Inflammatory macrophage treated with lipopolysaccharide for 4 hours (primary cell): Measurements from ENCODE around the gene BHMT2.
A peak's percentile ranks its signal among the peaks of the same experiment; 100 is the strongest.

ENCODE experiments used
- DNase-seq: peaks from one replicate; pipeline ENCODE4 v3.0.0-alpha.2; 2020

BHMT2 gene

GRCh38 chr5:79074641-79075040 is 5.1 kb downstream of the BHMT2 start:
- DNase-seq = no peak

DNA sequence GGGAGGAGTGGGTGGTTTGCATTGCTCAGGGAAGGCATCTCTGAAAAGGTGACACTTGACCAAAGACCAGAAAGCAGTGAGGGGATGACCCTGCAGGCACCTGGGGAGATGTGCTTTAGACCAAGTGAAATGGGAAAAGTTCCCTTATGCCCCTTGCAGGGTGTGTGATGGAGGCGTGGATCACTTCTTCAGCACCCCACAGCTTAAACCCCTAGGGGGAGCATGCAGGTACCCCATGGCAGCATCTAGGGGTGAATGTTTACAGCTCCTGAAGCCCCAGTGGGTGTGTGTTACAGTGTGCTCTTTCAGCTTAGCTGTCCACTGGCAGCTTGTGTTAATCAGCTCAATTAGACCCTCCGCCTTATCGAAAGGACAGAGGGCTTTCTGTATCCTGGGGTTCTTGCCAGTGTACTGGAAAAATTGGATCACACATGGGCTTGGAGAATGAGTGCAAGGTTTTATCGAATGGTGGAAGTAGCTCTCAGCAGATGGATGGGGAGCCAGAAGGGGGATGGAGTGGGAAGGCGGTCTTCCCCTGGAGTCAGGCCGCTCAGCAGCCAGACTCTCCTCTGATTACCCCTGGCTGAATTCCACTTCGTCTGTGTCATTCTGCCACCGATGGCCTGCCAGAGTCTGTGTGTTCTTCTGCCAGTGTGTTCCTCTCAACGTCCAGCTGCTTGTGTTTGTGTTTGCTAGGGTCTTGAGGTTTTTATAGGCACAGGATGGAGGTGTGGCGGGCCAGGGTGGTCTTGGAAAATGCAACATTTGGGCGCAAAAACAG is 6.3 kb downstream of the BHMT2 start:
- no peak for DNase-seq

GRCh38 chr5:79076819-79077218 is 7.3 kb downstream of the BHMT2 start:
- DNase-seq = no peak

- no peak for DNase-seq
These were observed 8.3 kb downstream of the BHMT2 start for GRCh38 chr5:79077680-79078365.

GRCh38 chr5:79080804-79081203 is 11.2 kb downstream of the BHMT2 start:
- no peak for DNase-seq

DNA sequence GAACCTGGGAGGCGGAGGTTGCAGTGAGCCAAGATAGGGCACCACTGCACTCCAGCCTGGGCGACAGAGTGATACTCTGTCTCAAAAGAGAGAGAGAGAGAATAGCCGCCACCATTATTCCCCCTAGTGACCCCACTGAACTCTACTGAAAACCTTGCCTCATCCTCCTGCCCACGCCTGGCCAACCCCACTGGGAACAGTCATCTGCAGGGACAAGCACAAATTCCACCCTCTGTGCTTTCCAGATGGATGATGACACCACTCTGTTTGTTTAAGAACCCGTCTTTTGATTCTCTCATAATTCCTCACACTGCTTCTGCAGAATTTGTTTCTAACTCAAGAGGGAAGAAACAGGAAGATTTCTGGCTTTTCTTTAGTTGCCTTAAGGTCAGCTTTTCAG is 12.2 kb downstream of the BHMT2 start:
- no peak for DNase-seq

GRCh38 chr5:79086116-79086515 is 16.5 kb downstream of the BHMT2 start:
- no peak for DNase-seq

DNA sequence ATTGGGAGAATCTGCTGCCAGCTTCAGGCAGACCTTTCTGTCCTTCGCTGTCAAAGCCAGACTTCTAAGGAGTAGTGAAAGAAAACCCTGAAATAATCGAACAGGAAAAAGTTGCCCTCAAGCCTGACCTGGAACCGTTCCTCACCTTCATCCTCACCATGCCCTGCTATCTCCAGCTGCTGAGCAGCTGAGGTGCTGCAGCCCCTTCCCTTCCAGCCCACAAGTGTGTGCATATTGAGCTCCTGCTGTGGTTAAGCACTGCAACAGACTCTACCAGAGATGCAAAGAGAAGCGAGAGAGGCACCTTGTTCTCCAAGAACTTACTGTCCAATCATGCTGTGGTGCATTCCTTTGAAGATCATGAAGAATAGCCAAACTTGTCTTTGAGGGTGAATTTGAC is 18.9 kb downstream of the BHMT2 start:
- no peak for DNase-seq

- DNase-seq = no peak
These were observed 21.5 kb downstream of the BHMT2 start for GRCh38 chr5:79091064-79091463.

DNA sequence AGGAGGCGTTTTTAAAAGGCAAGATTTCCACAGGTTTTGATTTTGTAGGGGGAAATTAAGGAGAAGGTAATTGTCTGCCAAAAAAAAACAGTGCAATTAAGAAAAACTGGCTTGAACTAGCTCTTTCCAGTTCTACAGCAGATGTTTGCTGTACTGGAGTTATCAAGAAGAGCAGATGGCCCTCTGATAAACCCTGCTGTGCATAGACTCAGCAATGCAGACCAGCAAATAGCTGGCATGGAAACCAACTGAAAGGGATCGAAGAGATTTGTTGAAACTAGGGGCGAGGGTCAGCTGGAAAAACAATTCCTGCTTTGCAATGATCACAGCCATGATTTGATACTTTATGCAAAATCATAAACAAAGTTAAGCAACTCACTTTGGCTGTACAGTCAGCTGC is 24.2 kb downstream of the BHMT2 start:
- DNase-seq = no peak

DNA sequence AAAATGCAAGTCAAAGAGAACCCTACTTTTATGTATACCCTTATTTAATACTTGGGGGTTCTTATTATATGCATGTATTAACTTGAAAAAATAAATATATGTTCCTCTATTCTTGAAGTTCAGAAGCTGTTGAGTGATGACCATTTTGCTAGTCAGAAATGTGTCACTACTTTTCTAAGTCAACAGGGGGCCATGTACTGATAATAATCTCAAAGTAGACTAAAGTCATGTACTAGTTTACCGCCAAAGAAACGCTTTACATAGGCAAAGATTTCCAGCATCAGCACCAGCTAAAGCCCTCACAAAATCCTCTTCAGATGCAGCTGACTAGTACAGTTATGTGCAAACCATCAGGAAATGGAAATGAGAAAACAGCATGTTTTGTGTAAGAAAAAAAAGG is 36.3 kb downstream of the BHMT2 start:
- no peak for DNase-seq

- DNase-seq = peak; percentile 91
These were observed 37.6 kb downstream of the BHMT2 start for GRCh38 chr5:79107020-79107796.

- DNase-seq = no peak
These were observed 38.5 kb downstream of the BHMT2 start for GRCh38 chr5:79108086-79108485.

DNA sequence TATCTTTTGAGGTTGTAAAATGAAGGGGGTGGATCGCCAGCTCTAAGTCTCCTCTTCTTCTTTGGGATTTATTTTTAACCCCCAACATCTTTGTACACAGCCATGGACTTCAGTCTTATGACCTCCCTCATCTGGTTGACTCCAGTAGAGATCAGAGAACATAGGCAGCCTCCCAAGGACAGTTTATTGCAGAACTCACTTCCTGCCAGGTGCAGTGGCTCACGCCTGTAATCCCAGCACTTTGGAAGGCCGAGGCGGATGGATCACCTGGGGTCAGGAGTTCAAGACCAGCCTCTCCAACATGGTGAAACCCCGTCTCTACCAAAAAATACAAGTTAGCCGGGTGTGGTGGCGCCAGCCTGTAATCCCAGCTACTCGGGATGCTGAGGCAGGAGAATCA is 39.2 kb downstream of the BHMT2 start:
- DNase-seq = no peak

DNA sequence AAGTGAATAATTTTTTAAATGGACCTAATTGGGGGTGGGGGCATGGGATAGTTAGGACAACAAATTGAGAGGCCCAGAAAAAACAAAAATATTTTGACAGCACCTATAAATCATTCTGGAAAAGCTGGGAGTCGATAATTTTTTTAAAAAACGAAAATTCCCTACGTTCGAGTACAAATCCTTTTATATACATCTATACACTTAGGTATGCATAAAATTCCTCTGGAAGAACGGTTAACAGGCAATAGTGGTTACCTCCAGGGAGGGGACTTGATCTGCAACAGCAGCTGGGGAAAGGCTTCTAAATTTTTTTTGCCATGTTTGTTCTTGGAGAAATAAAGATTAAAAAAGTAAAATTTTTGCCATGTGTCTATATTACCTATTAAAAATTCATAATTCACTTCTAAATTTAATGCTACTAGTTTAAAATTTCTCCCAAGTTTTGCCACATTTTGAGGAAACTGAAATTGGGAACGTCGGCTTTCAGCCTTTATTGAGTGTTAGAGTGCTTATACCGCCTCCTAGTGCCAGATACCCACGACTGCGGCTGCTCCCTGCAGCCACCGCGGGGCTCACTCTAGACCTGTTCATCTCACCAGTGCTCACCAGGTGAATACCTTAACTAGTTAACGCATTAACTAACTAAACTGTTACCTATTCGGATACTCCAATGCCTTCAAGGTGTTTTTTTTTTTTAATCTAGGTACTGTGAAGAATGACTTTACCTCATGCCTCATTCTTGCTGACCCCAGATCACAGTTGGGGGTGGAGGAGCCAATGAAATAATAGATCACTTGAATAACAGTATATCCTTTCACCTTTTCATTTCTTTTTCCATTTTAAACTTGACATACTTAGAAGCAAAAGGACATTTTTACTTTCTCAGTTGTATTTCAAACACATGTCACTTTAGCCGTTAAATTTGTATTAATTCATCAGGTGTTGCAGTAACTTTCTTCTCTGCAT is 40.2 kb downstream of the BHMT2 start:
- peak; percentile 58 for DNase-seq

DNA sequence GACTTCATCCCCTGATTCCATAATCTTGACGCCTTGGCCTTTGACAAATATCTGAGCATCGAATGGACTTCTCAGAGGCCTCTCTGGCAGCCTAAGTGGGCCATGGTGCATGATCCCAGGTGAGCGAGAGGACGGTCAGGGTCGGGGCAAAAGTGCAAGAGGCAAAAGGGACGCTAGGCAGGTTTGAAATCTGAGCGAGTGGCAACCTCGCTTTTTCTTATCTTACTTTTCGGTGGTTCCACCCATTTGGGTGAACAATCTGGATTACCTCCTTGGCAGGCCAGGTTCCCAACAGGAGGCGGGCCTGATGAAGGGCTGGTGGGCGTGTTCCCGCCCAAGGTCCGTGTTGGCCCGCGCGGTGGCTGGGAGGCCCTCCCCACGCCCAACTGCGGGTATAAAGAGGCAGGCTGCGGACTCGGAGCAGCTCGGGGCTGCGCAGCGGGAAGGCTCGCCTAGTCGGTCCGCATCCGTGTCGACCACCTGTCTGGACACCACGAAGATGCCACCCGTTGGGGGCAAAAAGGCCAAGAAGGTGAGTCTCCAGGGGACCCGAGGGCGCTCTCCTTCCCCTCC is 41.9 kb downstream of the BHMT2 start, which contains the start of gene BHMT:
Gene BHMT (plus strand): TSS at position 423 of the 573 bp plus-strand sequence. CDS start 77 bp downstream, at position 500.
- no peak for DNase-seq

- no peak for DNase-seq
These were observed 42.6 kb downstream of the BHMT2 start for GRCh38 chr5:79111960-79112702.

- DNase-seq = no peak
These were observed 43.1 kb downstream of the BHMT2 start for GRCh38 chr5:79112703-79113058.

DNA sequence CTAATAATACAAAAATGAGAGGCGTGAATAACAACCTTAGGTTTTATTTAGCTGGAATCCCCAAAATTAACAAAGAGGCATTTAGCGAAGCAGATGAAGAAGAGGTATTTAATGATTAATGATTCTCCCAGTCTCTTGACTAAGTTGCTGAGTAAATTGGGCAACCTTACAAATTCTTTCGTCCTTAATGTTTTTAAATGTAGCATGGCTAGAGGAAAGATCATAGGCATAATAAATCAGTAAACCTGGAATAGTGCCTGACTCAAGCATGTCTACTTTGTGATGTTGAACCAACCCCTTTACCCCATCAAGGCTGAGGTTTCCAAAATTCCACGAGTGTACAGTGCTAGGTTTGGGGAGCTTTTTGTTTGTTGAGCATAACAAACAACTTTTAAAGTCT is 49.9 kb downstream of the BHMT2 start:
- no peak for DNase-seq

DNA sequence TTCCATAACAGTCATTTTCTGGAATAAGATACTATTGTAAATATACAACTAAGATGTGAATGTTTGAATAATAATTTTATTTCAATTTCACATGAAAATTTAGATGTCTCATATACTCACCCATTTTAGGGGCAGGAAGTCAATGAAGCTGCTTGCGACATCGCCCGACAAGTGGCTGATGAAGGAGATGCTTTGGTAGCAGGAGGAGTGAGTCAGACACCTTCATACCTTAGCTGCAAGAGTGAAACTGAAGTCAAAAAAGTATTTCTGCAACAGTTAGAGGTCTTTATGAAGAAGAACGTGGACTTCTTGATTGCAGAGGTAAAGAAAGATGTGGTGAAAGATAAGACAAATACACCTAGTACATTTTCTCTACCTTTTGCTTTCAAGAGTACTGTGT is 50.7 kb downstream of the BHMT2 start:
- DNase-seq = no peak

DNA sequence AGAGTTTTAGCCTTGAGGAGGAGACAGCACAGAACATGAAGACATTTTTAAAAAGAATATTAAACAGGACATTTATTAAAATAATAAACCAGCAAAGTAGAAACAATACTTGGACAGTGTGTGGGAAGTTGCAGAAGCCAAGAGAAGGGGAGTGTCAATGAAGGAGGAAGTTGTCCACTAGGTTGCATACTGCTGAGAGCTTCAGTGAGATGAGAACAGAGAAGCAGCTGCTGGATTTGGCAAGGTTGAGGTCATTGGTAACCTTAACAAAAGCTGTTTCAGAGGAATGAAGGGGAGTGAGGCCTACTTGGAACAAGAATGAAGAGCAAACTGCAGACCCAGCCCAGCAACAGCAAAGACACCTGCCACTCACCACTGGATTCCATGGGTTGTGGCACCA is 53.4 kb downstream of the BHMT2 start:
- DNase-seq = peak; percentile 81
